ENCODE results near the gene DHRS2.
"Not testable (repeated sequence)": the region's sequence is repeated elsewhere in the genome, so short reads cannot be mapped to it uniquely, and the experiment has no call there.

Gene DHRS2

DNA sequence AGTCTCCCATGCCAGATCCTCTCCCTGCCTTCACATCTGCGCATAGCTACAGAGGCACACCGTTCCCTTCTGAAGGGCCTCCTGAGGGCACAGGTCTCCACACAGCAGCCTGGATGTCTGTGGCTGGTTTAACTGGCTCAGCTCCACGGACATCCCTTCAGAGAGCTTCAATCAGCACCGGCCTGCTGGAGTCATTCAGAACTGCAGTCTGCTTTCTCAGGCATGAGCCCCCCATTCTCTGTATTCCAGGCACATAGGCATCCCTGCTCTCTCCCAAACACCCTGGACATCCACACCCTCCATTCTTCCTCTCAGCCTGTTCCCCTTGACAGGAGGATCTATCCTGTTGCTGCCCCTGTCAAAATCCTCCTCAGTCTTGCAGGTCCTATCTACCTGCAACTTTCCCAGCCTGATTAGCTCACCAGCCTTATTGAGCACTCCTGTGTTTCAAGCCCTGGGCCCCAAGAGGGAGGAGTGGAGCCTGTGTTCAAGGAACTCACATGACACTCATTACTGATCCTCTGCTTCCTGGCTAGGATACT lies 2.9 kb upstream of the DHRS2 start:
- no peak for DNase-seq (ENCODE audit: low read depth)

DNA sequence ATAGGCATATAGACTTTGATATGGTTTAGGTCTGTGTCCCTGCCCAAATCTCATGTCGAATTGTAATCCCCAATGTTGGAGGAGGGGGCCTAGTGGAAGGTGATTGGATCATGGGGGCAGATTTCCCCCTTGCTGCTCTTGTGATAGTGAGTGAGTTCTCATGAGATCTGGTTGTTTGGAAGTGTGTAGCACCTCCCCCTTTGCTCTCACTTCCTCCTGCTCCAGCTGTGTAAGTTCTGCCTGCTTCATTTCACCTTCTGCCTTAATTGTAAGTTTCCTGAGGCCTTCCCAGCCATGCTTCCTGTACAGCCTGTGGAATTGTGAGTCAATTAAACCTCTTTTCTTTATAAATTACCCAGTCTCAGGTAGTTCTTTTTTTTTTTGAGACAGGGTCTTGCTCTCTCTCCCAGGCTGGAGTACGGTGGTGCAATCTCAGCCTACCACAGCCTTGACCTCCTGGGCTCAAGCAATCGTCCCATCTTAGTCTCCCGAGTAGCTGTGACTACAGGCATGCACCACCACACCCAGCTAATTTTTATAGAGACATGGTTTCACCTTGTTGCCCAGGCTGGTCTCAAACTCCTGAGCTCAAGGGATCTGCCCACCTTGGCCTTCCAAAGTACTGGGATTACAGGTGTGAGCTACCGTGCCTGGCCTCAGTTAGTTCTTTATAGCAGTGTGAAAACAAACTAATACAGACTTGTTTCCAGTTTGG lies 1.3 kb upstream of the DHRS2 start:
- DNase-seq (ENCODE audit: low read depth) = not testable (repeated sequence)

DNA sequence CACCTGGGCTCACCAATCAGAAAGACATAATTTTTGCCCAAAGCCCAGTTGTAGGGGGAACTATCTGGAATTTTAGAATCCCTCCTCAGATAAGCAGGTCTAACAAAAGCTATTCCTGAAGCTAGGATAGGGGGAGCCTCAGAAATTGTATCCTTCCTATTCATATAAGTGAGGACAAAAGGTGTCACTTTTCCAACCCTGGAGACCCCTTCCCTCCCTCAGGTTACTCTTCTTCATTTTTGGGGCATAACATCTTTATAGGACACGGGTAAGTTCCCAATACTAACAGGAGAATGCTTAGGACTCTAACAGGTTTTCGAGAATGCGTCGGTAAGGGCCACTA lies 1.1 kb downstream of the DHRS2 start:
- not testable (repeated sequence) for DNase-seq (ENCODE audit: low read depth)

DNA sequence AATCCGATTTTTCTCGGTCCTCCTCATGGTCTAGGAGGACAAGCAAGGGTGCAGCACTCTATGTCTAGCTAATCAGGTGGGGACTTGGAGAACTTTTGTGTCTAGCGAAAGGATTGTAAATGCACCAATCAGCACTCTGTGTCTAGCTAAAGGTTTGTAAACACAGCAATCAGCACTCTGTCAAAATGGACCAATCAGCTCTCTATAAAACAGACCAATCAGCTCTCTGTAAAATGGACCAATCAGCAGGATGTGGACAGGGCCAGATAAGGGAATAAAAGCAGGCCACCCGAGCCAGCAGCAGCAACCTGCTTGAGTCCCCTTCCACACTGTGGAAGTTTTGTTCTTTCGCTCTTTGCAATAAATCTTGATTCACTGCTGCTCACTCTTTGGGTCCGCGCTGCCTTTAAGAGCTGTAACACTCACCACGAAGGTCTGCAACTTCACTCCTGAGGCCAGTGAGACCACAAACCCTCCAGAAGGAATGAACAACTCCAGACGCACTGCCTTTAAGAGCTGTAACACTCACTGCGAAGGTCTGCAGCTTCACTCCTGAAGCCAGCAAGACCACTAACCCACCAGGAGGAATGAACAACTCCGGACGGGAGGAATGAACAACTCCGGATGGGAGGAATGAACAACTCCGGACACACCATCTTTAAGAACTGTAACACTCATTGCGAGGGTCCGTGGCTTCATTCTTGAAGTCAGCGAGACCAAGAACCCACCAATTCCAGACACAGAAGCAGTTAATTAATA lies 1.7 kb downstream of the DHRS2 start:
- not testable (repeated sequence) for DNase-seq (ENCODE audit: low read depth)

DNA sequence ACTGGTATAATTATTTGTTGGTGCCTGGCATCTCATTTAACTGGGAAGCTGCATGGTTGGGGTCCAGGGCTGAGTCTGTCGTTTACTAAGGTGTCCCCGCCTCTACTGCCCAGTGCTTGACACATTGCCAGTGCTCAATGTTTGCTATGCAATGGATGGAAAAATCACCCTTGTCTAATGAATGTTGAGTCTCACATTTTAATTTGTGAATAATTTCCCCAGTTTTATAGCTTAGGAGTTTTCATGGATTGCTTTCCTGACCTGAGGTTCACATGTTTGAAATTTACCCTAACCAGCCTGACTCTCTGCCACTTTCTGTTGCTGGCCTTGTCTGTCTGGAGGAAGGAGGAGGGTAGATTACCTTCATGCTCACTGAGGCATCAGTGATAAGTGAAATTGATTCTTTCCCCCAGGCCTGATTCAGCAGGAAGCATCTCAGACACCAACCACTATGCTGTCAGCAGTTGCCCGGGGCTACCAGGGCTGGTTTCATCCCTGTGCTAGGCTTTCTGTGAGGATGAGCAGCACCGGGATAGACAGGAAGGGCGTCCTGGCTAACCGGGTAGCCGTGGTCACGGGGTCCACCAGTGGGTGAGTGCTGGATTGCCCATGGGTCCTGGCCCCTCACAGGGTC lies 2.4 kb downstream of the DHRS2 start:
- no peak for DNase-seq (ENCODE audit: low read depth)

DNA sequence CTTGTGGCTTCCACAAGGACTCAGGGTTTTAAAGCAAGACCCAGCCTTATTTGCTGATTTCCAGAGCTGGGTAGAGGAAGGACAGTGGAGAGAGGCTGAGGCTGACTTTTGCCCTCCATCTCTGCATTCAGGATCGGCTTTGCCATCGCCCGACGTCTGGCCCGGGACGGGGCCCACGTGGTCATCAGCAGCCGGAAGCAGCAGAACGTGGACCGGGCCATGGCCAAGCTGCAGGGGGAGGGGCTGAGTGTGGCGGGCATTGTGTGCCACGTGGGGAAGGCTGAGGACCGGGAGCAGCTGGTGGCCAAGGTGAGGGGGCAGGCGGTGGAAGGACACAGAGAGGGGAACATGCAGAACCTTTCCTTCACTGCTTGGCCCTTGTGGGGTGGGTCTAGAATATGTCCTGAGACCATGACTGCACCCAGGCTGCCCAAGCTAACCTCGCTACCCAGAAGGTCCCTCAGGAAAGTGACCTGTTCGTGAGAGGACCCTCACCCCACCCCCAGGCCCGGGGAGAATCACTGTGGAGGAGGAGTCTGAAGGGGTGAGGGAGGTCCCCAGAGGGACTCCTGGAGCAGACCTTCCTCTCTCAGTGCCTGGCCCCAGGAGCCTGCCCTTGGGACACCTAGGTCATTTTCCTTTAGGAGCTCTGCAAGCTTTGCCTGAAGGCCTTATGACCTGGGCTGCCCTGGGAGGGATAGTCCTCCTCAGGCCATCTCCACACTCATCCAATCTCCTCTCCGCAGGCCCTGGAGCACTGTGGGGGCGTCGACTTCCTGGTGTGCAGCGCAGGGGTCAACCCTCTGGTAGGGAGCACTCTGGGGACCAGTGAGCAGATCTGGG lies 3.1 kb downstream of the DHRS2 start:
- no peak for DNase-seq (ENCODE audit: low read depth)

DNA sequence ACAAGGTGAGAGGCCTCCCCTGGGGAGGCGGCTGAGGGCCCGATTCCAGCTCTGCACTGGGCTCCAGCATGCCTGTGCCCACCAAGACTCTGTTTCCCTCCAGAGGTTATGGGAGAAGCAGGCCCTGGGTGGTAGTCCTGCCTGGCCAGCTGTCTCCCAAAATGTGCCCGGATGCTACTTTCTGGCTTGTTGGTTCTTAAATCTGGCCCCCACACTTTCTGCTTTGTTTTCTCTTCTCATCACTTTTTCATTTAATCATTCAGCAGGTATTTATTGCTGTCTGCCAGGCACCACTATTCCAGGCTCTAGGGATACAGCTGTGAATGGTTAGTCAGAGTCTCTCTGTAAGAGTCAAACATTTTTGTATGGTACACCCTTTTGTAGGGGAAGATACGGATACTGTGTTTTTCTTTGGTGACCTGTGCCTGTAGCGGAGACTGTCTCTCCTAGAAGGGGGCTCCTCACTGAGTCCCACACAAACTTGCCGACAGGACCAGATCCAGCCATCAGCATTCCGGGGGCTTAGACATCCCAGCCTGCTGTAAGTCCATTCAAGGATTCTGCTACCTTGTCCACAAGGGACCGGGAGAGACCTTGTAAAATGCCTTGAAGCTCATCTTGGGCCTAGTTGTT lies 3.8 kb downstream of the DHRS2 start:
- no peak for DNase-seq (ENCODE audit: low read depth)

DNA sequence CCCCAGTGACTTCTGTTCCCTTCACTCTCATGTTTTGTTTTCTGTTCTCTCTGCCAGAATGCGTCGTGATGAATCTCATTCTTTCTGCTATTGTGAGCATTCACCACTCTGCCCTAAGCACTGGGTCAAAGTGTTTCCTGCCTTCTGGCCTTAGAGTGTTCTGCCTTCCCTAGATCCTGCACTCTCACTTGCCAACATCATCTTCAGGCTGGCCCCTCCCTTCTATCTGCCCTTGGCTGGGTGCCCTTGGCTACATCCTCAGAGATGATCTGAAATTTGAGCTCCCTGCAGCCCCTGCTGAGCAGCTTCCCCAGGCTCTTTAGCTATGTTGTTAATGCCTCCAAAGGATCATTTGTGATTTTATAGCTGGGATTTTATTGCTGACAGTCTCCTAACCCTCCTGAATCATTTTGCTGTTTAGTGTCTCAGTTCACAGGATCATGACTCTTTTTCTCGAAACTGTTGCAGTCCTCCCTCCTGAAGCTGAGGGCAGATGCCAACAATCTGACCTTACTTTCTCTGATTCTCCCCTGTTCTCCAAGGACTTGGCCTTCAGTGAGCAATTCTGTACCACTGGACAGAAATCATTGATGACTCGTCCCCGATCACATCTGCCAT lies 4.5 kb downstream of the DHRS2 start:
- DNase-seq (ENCODE audit: low read depth) = no peak

DNA sequence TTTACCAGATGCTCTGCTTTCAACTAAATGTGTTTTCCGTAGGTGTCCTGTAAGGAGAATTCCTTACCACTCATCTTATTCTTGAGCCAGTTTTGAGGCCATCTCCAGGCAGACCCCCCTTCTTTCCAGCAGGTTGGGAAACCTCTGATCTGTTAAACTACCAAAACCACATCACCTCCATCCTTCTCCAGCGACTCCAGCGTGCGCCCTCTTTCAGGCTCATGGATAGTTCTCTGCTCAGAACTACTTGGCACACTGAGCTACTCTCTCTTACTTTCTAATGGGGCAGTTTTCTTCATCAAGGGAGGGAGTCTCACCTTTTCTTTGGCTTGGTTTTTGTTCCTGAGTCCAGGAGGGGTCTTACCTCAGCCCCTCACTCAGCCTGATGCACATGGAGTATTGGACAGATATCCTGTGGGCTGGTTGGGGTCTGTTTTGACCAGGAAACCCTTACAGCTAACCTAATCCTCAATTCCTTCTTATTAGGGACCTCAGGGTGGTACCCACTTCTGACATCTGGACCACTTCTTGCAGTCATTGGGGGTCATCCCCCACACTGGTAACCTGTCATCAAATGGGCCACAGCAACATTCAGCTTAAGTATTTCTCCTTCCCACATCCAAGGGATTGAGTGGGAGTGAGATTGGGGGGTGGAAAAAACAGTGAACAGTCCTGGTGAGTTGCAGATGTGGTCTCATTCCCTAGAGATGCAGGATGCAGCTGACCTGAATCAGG lies 5.2 kb downstream of the DHRS2 start:
- no peak for DNase-seq (ENCODE audit: low read depth)

DNA sequence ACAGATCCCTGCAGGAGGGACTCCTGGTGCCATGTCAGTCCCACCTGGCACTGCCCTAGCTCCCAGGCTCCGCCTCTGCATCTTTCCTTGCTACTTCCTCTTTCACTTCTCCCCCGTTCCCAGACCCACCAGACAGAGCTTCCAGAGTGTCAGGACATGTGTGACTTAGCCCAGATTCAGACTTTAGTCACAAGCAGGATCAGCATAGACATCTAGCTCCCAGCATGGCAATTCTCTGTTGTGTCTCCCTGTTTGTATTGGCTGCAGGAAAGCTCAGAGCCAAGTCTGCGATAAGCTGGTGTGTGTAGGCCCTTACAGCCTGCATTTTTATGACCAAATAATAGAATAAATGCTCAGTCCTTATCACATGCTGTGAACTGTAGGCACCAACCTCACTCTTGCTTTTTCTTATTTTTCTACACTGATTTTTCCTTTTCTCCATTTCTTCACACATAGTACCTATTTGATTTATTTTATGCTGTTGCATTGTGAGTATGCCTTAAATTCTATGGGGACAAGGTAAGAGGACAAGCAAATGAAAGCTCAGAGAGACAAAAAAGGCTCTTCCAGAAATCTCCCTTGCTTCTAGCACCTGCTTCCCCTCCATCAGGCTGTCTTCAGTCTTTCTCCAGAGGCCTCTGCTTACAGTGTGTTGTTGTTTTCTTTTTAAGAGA lies 5.9 kb downstream of the DHRS2 start:
- no peak for DNase-seq (ENCODE audit: low read depth)

DNA sequence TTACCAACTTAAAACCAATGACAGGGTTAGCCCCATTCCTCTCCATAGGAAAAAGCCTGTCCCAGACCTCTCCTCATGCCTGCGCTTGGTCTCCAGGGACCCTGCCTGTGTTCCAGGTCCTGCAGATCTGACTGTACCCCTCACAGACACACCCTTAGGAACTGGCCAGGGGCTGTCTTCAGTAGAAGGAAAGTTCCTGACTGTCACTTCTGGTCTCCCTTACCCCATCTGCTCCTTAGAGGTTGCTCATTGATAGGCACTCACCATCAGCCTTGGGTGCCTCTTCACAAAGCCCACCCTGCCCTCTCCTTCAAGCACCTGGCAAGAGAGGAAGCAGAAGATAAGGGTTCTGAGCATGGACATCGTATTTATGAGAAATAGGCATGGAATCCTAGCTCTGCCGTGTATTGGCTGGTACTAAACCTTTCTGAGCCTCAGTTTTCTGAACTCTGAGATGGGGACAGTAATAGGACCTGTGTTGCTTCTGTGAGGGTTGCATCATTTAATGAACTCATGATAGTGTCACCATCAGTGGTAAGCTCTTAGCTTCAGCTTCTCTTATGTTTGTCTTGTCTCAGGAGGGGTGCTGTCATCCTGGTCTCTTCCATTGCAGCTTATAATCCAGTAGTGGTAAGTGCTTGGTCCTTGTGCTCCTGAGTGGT lies 7.5 kb downstream of the DHRS2 start:
- no peak for DNase-seq (ENCODE audit: low read depth)

DNA sequence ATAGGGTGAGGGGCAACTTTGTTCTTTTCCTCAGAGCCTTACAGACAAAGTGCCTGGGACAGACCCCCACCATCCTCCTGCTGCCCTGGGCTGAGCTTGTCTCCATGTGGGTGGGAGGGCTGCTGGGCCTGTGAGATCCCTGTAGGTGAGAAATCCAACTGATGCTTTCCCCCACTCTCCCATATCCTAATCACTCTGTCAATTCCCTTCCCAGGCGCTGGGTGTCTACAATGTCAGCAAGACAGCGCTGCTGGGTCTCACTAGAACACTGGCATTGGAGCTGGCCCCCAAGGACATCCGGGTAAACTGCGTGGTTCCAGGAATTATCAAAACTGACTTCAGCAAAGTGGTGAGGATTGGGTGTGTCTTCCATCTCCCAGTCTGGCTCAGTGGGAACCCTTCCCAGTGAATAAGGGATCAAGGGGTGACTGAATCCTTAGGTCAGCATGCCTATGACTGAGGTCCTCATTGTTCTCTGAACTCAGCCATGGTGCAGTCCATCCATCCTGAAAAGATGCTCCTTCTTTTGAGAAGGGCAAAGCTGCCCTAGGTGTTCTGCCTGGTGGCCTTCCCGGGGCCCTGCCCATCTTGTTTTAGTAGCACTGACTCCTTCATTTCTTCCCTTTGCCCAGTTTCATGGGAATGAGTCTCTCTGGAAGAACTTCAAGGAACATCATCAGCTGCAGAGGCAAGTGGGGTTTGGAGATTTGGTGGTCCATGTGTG lies 8.2 kb downstream of the DHRS2 start:
- no peak for DNase-seq (ENCODE audit: low read depth)

DNA sequence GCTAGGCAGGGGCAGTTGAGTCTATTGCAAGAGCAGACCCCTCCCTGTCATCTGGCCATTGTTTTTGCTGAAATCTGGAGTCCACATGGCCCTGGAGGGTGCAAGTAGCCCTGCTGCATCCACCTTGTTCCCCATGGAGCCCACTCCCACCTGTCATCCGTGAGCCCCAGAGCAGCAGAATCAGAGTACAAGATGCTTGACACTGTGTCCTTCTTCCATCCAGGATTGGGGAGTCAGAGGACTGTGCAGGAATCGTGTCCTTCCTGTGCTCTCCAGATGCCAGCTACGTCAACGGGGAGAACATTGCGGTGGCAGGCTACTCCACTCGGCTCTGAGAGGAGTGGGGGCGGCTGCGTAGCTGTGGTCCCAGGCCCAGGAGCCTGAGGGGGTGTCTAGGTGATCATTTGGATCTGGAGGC lies 8.8 kb downstream of the DHRS2 start:
- no peak for DNase-seq (ENCODE audit: low read depth)

DNA sequence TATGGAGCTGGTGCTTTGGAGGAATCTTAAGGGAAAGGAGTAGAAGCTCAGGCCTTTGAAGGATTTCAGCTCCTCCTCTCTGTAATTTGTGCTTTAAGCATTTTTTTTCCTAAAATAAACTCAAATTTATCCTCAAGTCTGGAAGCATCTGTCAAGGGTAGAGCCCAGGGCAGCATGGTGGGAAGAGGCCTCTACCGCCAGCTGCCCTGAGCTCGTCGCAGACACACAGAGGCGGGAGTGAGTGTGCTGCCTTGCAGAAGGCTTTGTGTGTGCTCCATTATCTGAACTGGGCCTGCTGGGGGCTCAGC lies 9.3 kb downstream of the DHRS2 start:
- no peak for DNase-seq (ENCODE audit: low read depth)

DNA sequence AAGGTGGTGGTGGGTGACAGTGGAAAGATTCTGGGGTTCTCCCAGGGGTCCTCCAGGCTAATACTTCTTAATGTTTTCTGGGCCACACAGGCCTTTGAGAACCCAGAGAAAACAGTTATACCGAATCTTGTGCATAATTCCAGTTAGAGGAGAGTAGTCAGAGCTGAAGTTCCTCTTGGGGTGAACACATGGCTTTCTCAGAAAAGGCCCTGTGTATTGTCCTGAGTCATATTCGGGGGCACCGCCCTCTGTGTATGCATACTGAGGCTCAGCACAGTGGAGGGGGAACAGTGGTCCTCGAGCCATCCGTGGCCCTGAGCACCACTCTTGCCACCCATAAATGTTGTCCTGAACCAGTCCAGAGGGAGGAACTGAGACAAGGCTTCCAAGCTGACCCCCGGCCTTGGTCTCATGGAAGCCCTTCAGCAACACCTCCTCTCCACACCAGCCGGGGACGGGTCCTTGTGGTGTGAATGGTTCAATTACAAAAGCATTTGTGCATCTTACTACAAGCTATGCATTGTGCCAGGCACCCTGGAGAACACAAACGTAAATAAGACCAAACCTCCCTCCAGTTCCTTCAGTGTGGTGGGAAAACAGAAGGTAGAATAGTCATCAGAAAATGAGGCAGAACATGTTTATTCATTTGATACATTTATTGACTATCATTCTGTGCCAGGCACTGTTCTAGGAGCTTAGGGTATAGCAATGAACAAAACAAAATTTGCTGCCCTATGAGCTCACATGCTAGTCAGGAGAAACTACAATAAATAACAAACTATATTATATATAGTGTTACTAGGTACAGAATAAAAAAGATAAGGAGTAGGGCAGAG lies 9.9 kb downstream of the DHRS2 start:
- no peak for DNase-seq (ENCODE audit: low read depth)

DNA sequence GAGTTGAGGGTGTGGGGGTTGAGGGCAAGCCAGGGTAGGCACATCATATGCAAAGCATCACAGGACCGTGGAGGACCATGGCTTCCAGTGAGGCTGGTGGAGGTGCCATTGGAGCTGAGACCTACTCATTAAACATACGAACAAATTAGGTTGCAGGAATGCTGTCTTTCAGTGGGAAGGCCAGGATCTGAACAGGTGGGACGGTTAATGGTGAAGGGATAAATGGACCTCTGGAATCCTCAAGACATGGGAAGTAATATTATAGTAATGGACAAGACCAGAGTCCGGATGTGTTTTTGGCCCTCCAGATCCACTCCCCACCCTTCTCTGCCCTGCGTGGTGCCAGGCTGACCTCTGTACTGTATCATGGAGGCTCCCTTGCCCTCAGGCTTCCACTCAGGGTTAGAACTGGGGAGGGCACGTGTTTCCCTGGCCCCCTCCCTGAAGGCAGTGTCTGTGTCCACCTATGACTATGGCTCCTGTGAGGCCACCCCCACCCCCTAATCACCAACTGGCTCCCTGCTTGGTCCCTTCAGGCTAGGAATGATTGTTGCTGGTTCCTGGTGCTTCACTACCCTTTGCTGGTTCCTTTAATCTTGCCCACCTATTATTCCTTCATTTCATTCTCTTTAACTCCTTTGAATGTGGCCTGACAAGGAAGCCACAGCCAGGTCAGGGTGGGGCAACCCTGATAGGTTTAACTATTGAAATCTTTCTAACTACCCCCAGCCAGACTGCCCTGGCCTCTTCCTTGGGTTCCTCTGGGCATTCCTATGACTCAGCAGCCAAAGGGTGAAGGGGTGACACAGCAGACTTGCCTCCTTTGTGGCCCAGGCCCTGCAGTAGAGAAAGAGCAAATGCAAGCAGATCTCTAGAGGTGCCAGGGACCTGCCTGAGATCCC lies 10.7 kb downstream of the DHRS2 start:
- no peak for DNase-seq (ENCODE audit: low read depth)

DNA sequence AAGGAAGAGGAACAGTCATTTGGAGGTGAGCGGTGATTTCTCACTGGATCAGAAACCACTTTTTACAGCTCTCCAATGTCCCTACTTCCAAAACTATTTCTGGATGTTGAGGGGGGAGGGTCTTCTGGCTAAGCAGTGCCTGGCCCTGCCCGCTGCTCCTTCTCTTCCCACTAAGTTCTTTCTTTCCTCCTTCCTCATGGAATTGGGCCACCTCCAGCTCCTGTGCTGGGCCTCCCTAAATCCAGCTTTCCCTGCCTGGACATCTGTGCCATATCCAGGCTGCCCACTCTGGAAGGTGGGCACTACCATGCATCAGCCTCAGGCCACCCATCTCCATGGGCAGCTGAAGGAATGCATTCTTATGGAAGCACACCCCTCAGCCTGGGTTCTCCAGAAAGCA lies 11.5 kb downstream of the DHRS2 start:
- no peak for DNase-seq (ENCODE audit: low read depth)

Measured in stimulated activated CD8-positive, alpha-beta memory T cell treated with anti-CD3 and anti-CD28 coated beads, Interleukin-12 subunit alpha, Interleukin-12 subunit beta, amount 100 ng/mL, for 1 hour (primary cell).